GM10248 (cell line): ENCODE results near the gene LTB.
A peak's percentile ranks its signal among the peaks of the same experiment; 100 is the strongest.

Source experiments
- CTCF ChIA-PET: fragments of 300-600 bp; sonication (Branson Sonifier 250); formaldehyde crosslinking; extraction: SDS; loops from one replicate; lab custom pipeline; 2021; ENCODE audit warnings: antibody characterized with exemption; lab: Yijun Ruan, JAX
- POLR2A ChIA-PET: fragments of 350-650 bp; sonication (Branson Sonifier 250); formaldehyde crosslinking; extraction: SDS; loops from one replicate; lab custom pipeline; 2020; ENCODE audit warnings: antibody characterized with exemption; lab: Yijun Ruan, JAX
- DNase-seq: peaks from one replicate; pipeline ENCODE4 v3.0.0; 2012; ENCODE audit errors: extremely low spot score
- CTCF ChIP-seq: IDR thresholded peaks from 2 replicates; pipeline ENCODE4 v1.5.1; 2012; ENCODE audit warnings: mild to moderate bottlenecking, low read depth; ENCODE audit errors: extremely low read depth, missing control alignments, control extremely low read depth

Gene LTB

GRCh38 chr6:31581434-31582229 is 592 bp downstream of the LTB start:
- no peak for TF ChIP-seq CTCF
- DNase-seq, result no peak
- ChIA-PET POLR2A (interaction anchor here (0.9 to 2.2 kb wide), 5 partner anchors 11 to 83 kb away, joined by 3 to 8 read pairs (median 3); partner anchors contain the start of genes MICB and NCR3), CTCF (interaction anchor here (2.4 to 54.8 kb wide), 4 partner anchors 11 to 74 kb away, joined by 6 to 2725 read pairs (median 1370); partner anchors contain the start of genes AIF1, APOM, ATP6V1G2 and DDX39B)

GRCh38 chr6:31580807-31581433 is 1.3 kb downstream of the LTB start:
- POLR2A ChIA-PET, result interaction anchor here (0.6 to 7.1 kb wide), 6 partner anchors 10 to 966 kb away, joined by 3 to 86 read pairs (median 8); partner anchors contain the start of genes ATP6V1G2, NCR3 and NFKBIL1
- peak; percentile 89 for TF ChIP-seq CTCF
- CTCF ChIA-PET, result interaction anchor here (0.9 to 54.8 kb wide), 11 partner anchors 11 to 86 kb away, joined by 3 to 2725 read pairs (median 5); partner anchors contain the start of genes AIF1, APOM, ATP6V1G2 and DDX39B
- DNase-seq, result peak; percentile 87

GRCh38 chr6:31580438-31580740 is 1.8 kb downstream of the LTB start:
- POLR2A ChIA-PET, result interaction anchor here (0.6 to 7.1 kb wide), 4 partner anchors 10 to 966 kb away, joined by 3 to 86 read pairs (median 8); partner anchors contain the start of genes ATP6V1G2 and NFKBIL1
- no peak for DNase-seq
- CTCF ChIA-PET, result interaction anchor here (0.9 to 54.8 kb wide), 11 partner anchors 12 to 86 kb away, joined by 3 to 2725 read pairs (median 5); partner anchors contain the start of genes AIF1, APOM, ATP6V1G2 and DDX39B
- TF ChIP-seq CTCF, result no peak

- CTCF ChIA-PET, result interaction anchor here (0.9 to 54.8 kb wide), 12 partner anchors 12 to 87 kb away, joined by 3 to 2725 read pairs (median 4); partner anchors contain the start of genes AIF1, APOM, ATP6V1G2 and DDX39B
- POLR2A ChIA-PET, result interaction anchor here (0.6 to 7.1 kb wide), 6 partner anchors 9 to 965 kb away, joined by 3 to 94 read pairs (median 38); partner anchors contain the start of genes ATP6V1G2, NCR3 and NFKBIL1
- no peak for DNase-seq
- TF ChIP-seq CTCF, result no peak
Measured at GRCh38 chr6:31579546-31580437, 2.4 kb downstream of the LTB start.

GRCh38 chr6:31579119-31579505 is 3.1 kb downstream of the LTB start:
- no peak for DNase-seq
- TF ChIP-seq CTCF, result no peak
- ChIA-PET CTCF (interaction anchor here (1.2 to 54.8 kb wide), 4 partner anchors 13 to 86 kb away, joined by 4 to 2725 read pairs (median 1370); partner anchors contain the start of genes AIF1, ATP6V1G2, DDX39B and LST1), POLR2A (interaction anchor here (1.0 to 7.1 kb wide), 6 partner anchors 8 to 38 kb away, joined by 3 to 94 read pairs (median 36); partner anchors contain the start of genes ATP6V1G2, NCR3 and NFKBIL1)
